Endometrial microvascular endothelial cells (primary cell): ENCODE measurements around the gene GEMIN7. TPM values are rescaled to one million over a fixed set of nuclear protein-coding genes. Genes with fewer than 3 reads are reported as not detected.
"Not testable (repeated sequence)": the region's sequence is repeated elsewhere in the genome, so short reads cannot be mapped to it uniquely, and the experiment has no call there.

Source experiments
- in situ Hi-C: cut with HindIII; loops from 2 replicates; pipeline ENCODE4 v1.10.0; 2017; ENCODE audit warnings: low sequenced_read_pairs, low pct_unique_long_range_greater_than_20kb; ENCODE audit errors: inconsistent ontology term
- total RNA-seq: library from RNA; depleted of rRNA; stranded (reverse); fragments of >200 nt; gene quantifications from one replicate; pipeline ENCODE4 v1.2.3, GENCODE V29; 2015; ENCODE audit errors: inconsistent ontology term

Gene GEMIN7
- total RNA-seq, 1 donor from 2014 or later, result 61.5 TPM

DNA sequence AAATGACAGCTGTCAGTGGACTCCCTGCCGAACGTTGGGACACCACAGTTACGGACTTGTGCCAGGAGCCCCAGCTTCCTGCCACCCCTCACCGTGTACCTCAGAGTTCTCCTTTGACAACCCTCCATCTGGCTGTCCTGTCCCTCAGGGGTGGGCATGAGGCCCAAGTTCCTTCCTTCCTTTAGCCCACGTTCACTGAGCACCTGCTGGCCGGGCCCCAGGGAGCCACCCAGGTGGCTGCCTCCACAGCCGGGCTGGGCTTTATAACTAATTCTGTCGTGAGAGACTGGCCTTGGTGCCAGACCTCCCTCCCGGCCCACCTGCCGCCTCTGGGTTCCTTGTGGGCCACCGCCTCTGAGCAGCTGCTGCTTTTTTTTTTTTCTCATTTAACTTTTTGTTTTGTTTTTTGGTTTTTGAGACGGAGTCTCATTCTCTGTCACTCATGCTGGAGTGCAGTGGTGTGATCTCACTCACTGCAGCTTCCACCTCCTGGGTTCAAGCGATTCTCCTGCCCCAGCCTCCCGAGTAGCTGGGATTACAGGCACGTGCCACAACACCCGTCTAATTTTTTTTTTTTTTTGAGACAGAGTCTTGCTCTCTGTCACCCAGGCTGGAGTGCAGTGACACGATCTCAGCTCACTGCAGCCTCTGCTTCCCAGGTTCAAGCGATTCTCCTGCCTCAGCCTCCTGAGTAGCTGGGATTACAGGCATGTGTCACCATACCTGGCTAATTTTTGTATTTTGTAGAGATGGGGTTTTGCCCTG is 39.7 kb downstream of the GEMIN7 start:
- in situ Hi-C loops, result not testable (repeated sequence)

GRCh38 chr19:45119582-45119981 is 40.5 kb downstream of the GEMIN7 start:
- in situ Hi-C loops, result no loop called here

GRCh38 chr19:45121827-45122345 is 42.8 kb downstream of the GEMIN7 start:
- in situ Hi-C loops, result no loop called here

GRCh38 chr19:45122832-45123231 is 43.8 kb downstream of the GEMIN7 start:
- in situ Hi-C loops, result no loop called here

GRCh38 chr19:45123440-45123850 is 44.4 kb downstream of the GEMIN7 start:
- in situ Hi-C loops, result no loop called here

GRCh38 chr19:45124021-45124420 is 45.0 kb downstream of the GEMIN7 start:
- in situ Hi-C loops, result no loop called here

GRCh38 chr19:45125360-45125759 is 46.3 kb downstream of the GEMIN7 start:
- in situ Hi-C loops, result no loop called here

DNA sequence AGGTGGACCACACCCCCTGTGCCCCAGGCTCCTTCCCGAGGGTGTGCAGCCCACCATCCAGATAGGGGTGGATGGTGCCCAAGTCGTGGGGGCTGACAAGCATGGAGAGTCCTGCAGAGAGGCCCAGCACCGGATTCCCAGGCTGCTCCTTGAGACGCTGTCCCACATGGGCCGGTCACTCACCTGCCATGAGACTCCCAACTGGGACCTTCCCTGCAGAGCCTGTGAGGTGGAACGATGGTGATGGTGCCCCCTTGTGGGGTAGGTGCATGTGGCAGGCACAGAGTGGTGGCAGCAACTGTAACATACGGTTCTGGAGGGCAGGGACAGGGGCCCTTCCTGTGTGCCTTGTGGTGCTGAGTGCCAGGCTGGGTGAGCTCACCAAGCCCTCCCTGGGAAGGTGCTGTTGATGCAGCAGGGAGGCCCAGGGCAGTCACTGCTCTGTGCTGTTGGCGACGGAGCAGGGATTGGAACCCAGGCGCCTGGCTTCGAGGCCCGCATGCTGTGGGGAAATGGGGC is 47.0 kb downstream of the GEMIN7 start:
- in situ Hi-C loops, result no loop called here

DNA sequence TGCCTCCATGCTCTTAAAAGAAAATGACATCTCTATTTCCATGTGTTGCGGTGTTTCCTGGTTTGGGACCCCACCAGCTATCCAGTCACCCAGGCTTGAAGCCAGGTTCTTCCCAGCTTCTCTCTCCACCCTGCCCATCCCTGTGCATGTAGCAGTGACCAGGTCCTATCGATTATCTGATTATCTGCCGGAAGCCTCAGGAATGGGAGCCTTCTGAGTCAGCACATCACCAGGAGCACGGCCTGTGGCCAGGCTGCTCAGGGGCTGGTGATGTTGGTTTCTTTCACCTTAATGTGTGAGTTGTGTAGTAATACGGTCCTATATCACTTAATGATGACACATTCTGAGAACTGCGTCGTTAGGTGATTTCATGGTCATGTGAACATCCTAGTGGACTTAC is 47.6 kb downstream of the GEMIN7 start:
- in situ Hi-C loops, result no loop called here

- in situ Hi-C loops, result no loop called here
Observed at GRCh38 chr19:45128146-45128545, 49.1 kb downstream of the GEMIN7 start.

DNA sequence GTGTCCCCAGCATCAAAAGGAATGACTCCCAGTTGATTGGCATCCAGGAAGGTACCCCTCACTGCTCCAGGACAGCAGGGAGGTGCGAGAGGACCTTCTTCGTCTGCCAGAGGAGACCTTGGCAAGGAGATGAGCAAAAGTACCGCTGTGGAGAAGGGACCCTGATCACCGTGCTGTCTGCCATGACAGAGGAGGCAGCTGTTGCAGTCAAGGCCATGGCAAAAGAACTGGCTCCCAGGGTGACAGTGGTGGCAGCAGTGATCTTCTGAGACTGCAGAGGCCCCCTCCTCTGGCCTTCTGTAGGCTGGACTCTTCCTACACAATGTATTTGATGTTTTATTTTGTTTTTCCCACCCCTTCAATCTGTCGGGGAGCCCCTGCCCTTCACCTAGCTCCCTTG is 49.7 kb downstream of the GEMIN7 start:
- in situ Hi-C loops, result no loop called here

DNA sequence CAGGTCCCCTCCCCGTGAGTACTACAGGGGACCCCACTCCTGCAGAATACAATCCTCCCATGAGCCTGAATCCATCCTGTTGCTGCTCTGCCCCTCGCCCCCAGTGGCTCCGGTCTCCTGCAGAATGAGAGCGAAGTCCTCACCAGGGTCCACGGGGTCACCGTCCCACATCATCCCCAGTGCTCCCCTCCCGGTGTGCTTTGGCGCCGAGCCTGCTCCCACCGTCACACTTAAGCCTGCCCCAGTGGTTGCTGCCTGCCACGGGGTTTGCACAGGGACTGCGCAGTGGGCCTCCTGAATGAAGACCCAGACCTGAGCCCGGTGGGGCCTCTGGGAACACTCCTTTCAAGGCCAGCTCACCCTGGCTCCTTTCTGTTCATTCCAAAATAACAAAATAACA is 51.2 kb downstream of the GEMIN7 start:
- in situ Hi-C loops, result no loop called here

GRCh38 chr19:45130888-45131615 is 52.0 kb downstream of the GEMIN7 start:
- in situ Hi-C loops, result no loop called here

- in situ Hi-C loops, result no loop called here
Observed at GRCh38 chr19:45133661-45134060, 54.6 kb downstream of the GEMIN7 start.

GRCh38 chr19:45135176-45135885 is 56.3 kb downstream of the GEMIN7 start:
- in situ Hi-C loops, result no loop called here

- in situ Hi-C loops, result no loop called here
Observed at GRCh38 chr19:45136507-45137178, 57.6 kb downstream of the GEMIN7 start.

- in situ Hi-C loops, result no loop called here
Observed at GRCh38 chr19:45137179-45137761, 58.2 kb downstream of the GEMIN7 start.

DNA sequence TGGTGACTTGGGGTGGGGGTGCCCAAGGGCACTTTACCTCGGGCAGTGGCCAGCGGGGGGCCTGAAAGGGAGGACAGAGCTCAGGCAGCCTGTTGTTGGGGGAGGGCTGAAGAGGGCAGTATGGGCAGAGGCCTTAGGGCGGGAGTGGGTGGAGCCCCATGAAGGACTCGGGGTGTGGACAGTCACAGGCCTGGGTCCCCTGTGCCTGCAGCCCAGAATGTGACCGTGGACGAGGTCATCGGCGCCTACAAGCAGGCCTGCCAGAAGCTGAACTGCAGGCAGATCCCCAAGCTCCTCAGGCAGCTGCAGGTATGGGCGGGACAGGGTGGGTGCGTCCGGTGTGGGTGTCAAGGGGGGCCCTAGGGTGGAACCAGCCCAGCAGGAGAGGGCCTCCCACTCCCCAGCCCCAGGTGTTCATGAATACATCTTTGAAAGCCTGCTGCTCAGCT is 59.3 kb downstream of the GEMIN7 start:
- in situ Hi-C loops, result no loop called here
